Transverse colon (tissue), 4 donors: ENCODE data around the gene ZNF417. TPM values are rescaled to one million over a fixed set of nuclear protein-coding genes. Genes with fewer than 3 reads are reported as not detected.

Experiments
- DNase-seq: peaks from one replicate; pipeline ENCODE4 v3.0.0-alpha.2; 2019
- H3K27ac ChIP-seq, 4 donors: fragments of 200-600 bp; sonication (generic); 2 replicates each; pipeline ENCODE4 v1.5.1; 2016 to 2018; ENCODE audit warnings: inconsistent platforms in 4 of 4
- H3K27me3 ChIP-seq: fragments of 200-600 bp; sonication (generic); 2 replicates; pipeline ENCODE4 v1.5.1; 2017; ENCODE audit warnings: inconsistent platforms
- H3K36me3 ChIP-seq, 4 donors: fragments of 200-600 bp; sonication (generic); 2 replicates each; pipeline ENCODE4 v1.5.1; 2017 to 2019; ENCODE audit warnings: inconsistent platforms in 4 of 4
- H3K4me1 ChIP-seq, 4 donors: fragments of 200-600 bp; sonication (generic); 2 replicates each; pipeline ENCODE4 v1.5.1; 2017 to 2020; ENCODE audit warnings: inconsistent platforms in 4 of 4
- H3K4me3 ChIP-seq, 4 donors: fragments of 200-600 bp; sonication (generic); 1 replicate in 1 of 4; 2 replicates in 3 of 4; pipeline versions ENCODE4 v1.5.1 to v1.6.1; 2017 to 2019; ENCODE audit warnings: inconsistent platforms in 4 of 4
- H3K9me3 ChIP-seq, 2 donors: fragments of 200-600 bp; sonication (generic); 2 replicates each; pipeline ENCODE4 v1.5.1; 2017 to 2019; ENCODE audit warnings: inconsistent platforms in 2 of 2
- CTCF ChIP-seq, 5 experiments: fragments of 200-600 bp in 3 of 5; fragments of 450-650 bp in 2 of 5; sonication (generic) in 3 of 5; IDR thresholded peaks; 1 replicate in 2 of 5; 2 replicates in 3 of 5; pipeline ENCODE4 v1.5.1; 2016 to 2017; ENCODE audit warnings: antibody characterized with exemption in 5 of 5, inconsistent platforms in 3 of 5, mild to moderate bottlenecking in 2 of 5, moderate library complexity in 1 of 5
- EP300 ChIP-seq: sonication (generic); formaldehyde crosslinking; IDR thresholded peaks from one replicate; pipeline ENCODE4 v1.6.1; 2017; ENCODE audit warnings: antibody characterized with exemption, low read depth
- POLR2A ChIP-seq: fragments of 450-650 bp; IDR thresholded peaks from one replicate; pipeline ENCODE4 v1.6.1; 2016; ENCODE audit warnings: antibody characterized with exemption, mild to moderate bottlenecking, moderate library complexity
- POLR2AphosphoS5 ChIP-seq, 3 donors: sonication (generic); formaldehyde crosslinking; IDR thresholded peaks; one replicate each; pipeline ENCODE4 v1.6.1; 2016; ENCODE audit warnings: antibody characterized with exemption in 3 of 3
- WGBS, 2 donors: methylation state at CpG; one replicate each; pipeline ENCODE4 v1.1.5; 2018; ENCODE audit warnings: low coverage in 1 of 2; 5-methylcytosine and 5-hydroxymethylcytosine counted together
- in situ Hi-C, 4 donors: fragments of 200-750 bp; cut with MboI; loops; one replicate each; pipeline versions ENCODE4 v1.15.0 to v1.15.1; 2017; ENCODE audit warnings: low sequenced_read_pairs in 3 of 4, low pct_ligation_motif_present in 1 of 4, low pct_unique_long_range_greater_than_20kb in 1 of 4
- intact Hi-C: fragments of 100-400 bp; cut with DNase I; formaldehyde crosslinking; loops from one replicate; pipeline ENCODE4 v1.15.1; 2023; ENCODE audit warnings: low total_unique reads
- total RNA-seq, 4 donors: library from RNA; depleted of rRNA; stranded (reverse); fragments of >200 nt; gene quantifications; one replicate each; pipeline ENCODE4 v1.1.0, GENCODE V29; 2016

The ZNF417 gene
- total RNA-seq, 4 donors from 2014 or later, result 9.8 to 119 (median 11.2) TPM

- Histone ChIP-seq H3K4me3 (peak overlapping the region in 2 of 4 donors; percentile 72 to 74), H3K27ac (no peak overlapping the region), H3K4me1 (peaks cover 0 to 10% (median 9%) of the 10 kb centered on the region in 4 donors), H3K9me3 (peaks cover 28 to 45% of the 10 kb centered on the region in 2 donors), H3K27me3 (no peaks in the 10 kb centered on the region), H3K36me3 (peaks cover 0 to 29% (median 12%) of the 10 kb centered on the region in 4 donors)
- in situ Hi-C loops (no loop called here), intact Hi-C loops (loop anchor here (10.0 kb wide), 1 partner anchor 58 kb away; the partner anchor contains the start of gene ZNF606)
- no peak for TF ChIP-seq CTCF (IDR thresholded peaks at IDR 0.05)
- TF ChIP-seq EP300, result no peak
- no peak for TF ChIP-seq POLR2A
- TF ChIP-seq POLR2AphosphoS5 (IDR thresholded peaks at IDR 0.05), result no peak
- WGBS, 2 donors, result 75 to 84% methylated on average over 2 of the region's 2 CpGs
- no peak for DNase-seq
Observed at GRCh38 chr19:57946316-57946715, 29.9 kb upstream of the ZNF417 start.

- H3K27me3 ChIP-seq, result no peaks in the 10 kb centered on the region
- H3K4me3 ChIP-seq, result no peak overlapping the region
- peaks cover 66 to 85% of the 10 kb centered on the region in 2 donors for H3K9me3 ChIP-seq
- DNase-seq, result no peak
- intact Hi-C loops, result loop anchor here (10.0 kb wide), 1 partner anchor 63 kb away; the partner anchor contains the start of gene ZNF606
- no peak overlapping the region for H3K27ac ChIP-seq
- 94% methylated on average over 3 of the region's 3 CpGs; no CpG with 5 or more reads in 1 of the 2 donors for WGBS, 2 donors
- TF ChIP-seq EP300 (no peak), POLR2AphosphoS5 (IDR thresholded peaks at IDR 0.05) (no peak), POLR2A (no peak), CTCF (IDR thresholded peaks at IDR 0.05) (no peak)
- H3K36me3 ChIP-seq, result peaks cover 0 to 61% (median 20%) of the 10 kb centered on the region in 4 donors
- peaks cover 0 to 6% (median 3%) of the 10 kb centered on the region in 4 donors for H3K4me1 ChIP-seq
- in situ Hi-C loops, result no loop called here
Observed at GRCh38 chr19:57941593-57941992, 25.2 kb upstream of the ZNF417 start.

GRCh38 chr19:57935731-57936130, 19.3 kb upstream of the ZNF417 start:
- no peak overlapping the region for H3K4me3 ChIP-seq
- intact Hi-C loops, result no loop called here
- in situ Hi-C loops, result no loop called here
- peaks cover 0 to 26% (median 5%) of the 10 kb centered on the region in 4 donors for H3K36me3 ChIP-seq
- no peak overlapping the region for H3K27ac ChIP-seq
- 85 to 87% methylated on average over 12 of the region's 12 CpGs for WGBS, 2 donors
- peaks cover 0 to 10% (median 0%) of the 10 kb centered on the region in 4 donors for H3K4me1 ChIP-seq
- H3K27me3 ChIP-seq, result no peaks in the 10 kb centered on the region
- TF ChIP-seq EP300, result no peak
- no peak for TF ChIP-seq CTCF (IDR thresholded peaks at IDR 0.05)
- no peak for TF ChIP-seq POLR2A
- no peak for TF ChIP-seq POLR2AphosphoS5 (IDR thresholded peaks at IDR 0.05)
- DNase-seq, result no peak
- H3K9me3 ChIP-seq, result peaks cover 55 to 70% of the 10 kb centered on the region in 2 donors

- TF ChIP-seq POLR2AphosphoS5 (IDR thresholded peaks at IDR 0.05) (no peak), POLR2A (no peak), EP300 (no peak), CTCF (IDR thresholded peaks at IDR 0.05) (no peak)
- in situ Hi-C loops, result no loop called here
- Histone ChIP-seq H3K9me3 (peaks cover 51 to 71% of the 10 kb centered on the region in 2 donors), H3K4me1 (peaks cover 0 to 10% (median 0%) of the 10 kb centered on the region in 4 donors), H3K27ac (peak within 1 kb of the TSS in 3 of 4 donors; percentile 55 to 74 (median 57)), H3K4me3 (peak within 1 kb of the TSS; percentile 37 to 75 (median 52)), H3K36me3 (peaks cover 0 to 20% (median 5%) of the 10 kb centered on the region in 4 donors), H3K27me3 (no peaks in the 10 kb centered on the region)
- DNase-seq, result peak; percentile 24
- intact Hi-C loops, result no loop called here
- 11 to 33% methylated on average over 22 to 54 of the region's 54 CpGs for WGBS, 2 donors
Observed at GRCh38 chr19:57934820-57935665, 18.7 kb upstream of the ZNF417 start, which contains the start of gene ZNF418. ZNF418 (minus strand) TSS chr19:57935402; CDS start chr19:57933822, 1,580 bp downstream.
